Stimulated activated CD8-positive, alpha-beta memory T cell treated with anti-CD3 and anti-CD28 coated beads, Interleukin-2, amount 100 ng/mL, for 48 hours (primary cell): ENCODE results near the gene SLC34A1.
A peak's percentile ranks its signal among the peaks of the same experiment; 100 is the strongest.

Experiments used
- DNase-seq, 2 donors: peaks; one replicate each; pipeline ENCODE4 v3.0.0-alpha.2; 2020; ENCODE audit warnings: low read depth in 2 of 2

SLC34A1 gene

DNA sequence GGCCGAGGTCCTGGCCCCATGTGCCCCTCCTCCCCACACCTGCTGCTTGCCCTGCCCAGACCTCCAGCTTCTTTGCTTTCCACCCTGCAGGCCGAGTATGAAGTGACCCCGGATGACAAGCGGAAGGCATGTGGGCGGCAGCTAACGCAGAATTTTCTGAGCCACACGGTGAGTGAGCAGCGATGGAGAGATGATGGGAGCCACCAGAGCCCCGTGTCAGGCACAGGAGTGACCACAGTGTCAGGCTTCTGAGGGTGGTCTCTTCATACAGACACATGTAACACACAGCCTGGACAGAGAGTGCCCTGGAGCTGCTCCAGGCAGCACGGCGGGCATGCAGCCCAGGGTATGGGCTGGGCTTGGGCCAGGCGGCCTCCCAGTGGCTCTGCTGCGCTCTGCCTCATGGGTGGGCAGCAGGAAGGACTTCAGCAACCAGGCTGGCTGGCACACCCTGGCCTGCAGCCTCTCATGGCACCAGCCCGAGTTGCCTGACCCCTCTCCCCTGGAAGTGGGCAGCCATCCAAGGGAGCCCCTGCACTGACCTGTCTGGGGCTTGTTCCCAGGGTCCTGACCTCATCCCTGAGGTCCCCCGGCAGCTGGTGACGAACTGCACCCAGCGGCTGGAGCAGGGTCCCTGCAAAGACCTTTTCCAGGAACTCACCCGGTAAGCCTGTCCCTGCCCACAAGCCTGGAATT is 48.1 kb downstream of the SLC34A1 start:
- peak in 1 of 2 donors; percentile 60 for DNase-seq

DNA sequence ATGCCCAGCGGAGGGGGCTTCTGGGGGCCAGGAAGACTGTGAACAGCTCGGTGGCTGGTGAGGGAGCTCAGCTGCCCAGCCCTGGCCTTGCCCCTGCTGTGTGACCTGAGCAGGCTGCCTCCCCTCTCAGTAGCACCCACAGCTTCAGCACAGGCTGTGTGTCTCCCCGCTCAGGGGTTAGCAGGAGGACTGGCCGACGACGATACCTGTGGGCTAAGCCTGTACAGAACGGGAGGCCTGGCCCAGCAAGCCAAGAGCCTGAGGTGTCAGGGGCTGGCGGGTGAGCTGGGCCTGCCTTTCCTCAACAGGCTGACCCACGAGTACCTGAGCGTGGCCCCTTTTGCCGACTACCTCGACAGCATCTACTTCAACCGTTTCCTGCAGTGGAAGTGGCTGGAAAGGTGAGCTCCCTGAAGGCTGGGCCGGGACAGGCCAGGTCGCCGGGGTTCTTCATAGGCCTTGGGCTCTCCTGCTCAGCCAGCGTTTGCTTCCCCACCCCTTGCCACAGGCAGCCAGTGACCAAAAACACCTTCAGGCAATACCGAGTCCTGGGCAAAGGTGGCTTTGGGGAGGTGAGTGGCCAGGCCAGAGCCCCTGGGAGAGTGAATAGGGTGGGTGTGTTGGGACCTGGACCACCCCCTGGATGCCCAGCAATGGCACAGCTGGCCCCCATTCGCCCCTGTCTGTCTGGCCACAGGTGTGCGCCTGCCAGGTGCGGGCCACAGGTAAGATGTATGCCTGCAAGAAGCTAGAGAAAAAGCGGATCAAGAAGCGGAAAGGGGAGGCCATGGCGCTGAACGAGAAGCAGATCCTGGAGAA is 48.8 kb downstream of the SLC34A1 start:
- no peak for DNase-seq

DNA sequence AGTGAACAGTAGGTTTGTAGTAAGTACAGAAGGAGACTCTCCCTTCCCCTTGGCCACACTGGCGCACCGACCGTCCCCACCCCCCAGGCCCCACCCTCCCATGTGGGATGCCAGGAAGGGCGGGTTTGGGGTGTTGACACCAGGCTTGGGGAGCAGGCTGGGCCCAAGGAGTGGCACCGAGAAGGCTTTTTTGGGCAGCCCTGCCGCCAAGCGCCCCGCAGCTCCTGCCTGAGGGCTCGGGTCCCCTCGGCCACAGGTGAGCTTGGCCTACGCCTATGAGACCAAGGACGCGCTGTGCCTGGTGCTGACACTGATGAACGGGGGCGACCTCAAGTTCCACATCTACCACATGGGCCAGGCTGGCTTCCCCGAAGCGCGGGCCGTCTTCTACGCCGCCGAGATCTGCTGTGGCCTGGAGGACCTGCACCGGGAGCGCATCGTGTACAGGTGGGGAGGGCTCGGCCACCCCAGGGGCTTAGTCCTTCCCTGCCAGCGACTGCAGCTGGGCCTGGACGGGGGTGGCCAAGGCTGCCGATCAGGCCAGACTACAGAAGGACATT is 49.5 kb downstream of the SLC34A1 start:
- DNase-seq = no peak

DNA sequence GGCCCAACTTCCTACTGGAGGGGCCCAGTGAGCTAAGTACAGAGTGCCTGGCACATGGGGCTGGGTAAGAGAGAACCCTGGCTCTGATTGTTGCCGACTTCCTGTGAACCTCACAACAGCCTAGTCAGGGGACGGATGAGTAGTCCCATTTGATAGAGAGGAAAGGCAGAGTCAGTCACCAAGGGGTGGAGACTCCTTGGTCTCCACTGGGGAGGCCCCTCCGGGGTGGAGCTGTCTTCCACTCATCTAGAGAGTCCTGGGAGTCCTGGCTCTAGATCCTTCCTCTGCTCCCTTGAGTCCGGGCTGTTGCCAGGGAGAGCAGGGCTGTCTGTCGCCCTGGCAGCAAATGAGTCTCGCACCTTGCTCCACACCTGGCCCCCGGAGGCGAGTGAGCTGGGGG is 50.2 kb downstream of the SLC34A1 start:
- peak in 1 of 2 donors; percentile 53 for DNase-seq

DNA sequence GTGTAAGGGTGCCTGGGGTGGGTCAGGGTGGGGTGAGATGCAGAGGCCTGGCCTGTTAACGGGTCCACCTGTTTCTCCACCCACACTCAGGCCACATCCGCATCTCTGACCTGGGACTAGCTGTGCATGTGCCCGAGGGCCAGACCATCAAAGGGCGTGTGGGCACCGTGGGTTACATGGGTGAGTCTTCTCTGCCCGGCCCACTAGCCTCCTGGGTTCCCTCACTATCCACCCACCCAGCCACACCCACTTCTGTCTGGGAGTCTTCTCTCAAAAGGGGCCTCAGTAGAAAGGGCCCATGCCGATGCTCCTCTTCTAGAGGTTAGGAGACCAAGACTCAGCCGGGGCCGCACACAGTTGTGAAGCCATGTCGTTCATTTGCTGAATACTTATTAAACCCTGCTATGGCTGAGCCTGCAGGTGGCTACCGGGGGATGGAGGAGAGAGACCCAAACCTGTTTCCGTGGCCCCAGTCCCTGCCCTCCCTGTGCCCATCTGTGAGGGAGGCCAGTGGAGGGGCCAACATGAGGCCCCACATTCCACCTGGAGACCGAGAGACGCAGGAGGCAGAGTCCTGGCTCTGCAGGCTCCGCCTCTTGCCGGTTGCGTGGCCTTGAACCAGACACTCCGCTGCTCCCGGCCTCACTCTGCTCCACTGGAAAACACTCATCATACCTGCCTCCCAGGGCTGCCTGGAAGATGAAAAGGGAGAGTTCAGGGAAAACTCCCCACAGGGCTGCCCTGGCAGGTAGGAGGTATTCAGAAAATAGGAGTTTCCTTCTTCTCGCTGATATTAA is 50.9 kb downstream of the SLC34A1 start:
- DNase-seq = no peak

DNA sequence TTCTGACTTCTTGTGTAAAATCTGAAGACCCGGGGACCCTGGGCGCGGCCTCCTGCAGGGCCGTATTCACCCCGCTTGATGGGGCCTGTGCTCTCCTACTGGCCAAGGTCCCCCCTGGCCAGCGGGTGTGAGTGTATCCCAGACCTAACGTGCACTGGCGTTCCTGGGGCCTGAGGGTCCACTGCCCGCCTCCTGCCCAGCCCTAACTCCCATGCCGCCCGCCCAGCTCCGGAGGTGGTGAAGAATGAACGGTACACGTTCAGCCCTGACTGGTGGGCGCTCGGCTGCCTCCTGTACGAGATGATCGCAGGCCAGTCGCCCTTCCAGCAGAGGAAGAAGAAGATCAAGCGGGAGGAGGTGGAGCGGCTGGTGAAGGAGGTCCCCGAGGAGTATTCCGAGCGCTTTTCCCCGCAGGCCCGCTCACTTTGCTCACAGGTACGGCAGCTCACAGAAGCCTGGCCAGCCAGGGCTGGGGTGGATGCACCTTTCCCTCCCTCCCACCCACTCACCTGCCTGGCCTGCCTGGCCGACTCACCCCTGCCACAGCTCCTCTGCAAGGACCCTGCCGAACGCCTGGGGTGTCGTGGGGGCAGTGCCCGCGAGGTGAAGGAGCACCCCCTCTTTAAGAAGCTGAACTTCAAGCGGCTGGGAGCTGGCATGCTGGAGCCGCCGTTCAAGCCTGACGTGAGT is 51.8 kb downstream of the SLC34A1 start:
- DNase-seq = no peak

DNA sequence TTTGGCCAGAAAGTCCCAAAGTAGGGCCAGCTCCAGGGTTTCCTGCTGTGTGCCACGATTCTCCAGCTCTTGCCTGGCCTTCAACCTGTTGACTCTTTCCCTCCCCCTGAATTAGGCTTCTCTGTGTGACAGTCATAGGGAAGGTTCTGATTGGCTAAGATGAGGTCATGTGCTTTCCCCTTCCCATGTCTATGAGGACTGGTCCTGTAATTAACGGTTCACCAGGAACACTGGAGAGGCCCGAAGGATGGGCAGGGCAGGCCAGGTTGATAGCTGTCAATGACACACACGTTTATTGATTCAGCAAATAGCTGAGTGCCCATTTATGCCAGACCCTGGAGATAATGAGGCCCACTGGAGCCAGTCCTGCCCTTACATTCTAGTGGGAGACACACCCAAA is 53.4 kb downstream of the SLC34A1 start:
- no peak for DNase-seq

DNA sequence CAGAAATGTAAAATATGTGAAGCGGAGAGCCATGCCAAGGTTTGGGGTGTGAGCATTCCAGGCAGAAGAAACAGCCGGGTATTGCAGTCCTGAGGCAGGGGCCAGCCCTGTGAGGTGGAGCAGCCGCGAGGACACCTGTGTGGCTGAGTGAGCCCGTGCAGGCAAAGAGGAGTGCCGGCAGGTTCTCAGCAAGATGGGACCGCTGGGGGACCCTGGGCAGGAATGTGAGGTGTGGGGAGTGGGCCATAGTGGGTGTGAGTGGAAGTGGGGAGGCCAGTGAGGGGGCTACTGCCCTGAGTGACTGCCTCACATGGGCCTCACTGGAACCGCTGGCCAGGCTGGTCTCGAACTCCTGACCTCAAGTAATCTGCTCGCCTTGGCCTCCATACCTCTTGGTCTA is 54.2 kb downstream of the SLC34A1 start:
- no peak for DNase-seq

DNA sequence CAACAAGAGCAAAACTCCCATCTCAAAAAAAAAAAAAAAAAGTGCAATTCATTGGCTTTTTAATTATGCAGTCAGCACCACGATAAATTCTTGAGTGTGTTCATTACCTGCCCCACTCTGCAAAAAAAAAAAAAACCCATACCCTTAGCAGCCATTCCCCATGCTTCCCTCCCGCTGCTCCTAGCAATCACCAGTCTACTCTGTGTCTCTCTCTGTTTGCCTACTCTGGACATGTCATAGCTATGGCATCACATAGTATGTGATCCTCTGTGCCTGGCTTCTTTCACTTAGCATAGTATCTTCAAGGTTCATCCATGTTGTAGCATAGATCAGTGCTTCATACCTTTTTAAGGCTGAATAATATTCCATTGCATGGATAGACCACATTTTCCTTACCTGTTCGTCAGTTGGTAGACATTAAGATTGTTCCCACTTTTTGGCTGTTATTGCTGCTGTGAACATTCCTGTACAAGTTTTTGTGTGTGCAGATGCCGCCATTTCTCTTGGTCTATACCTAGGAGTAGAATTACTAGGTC is 55.4 kb downstream of the SLC34A1 start:
- DNase-seq = no peak

DNA sequence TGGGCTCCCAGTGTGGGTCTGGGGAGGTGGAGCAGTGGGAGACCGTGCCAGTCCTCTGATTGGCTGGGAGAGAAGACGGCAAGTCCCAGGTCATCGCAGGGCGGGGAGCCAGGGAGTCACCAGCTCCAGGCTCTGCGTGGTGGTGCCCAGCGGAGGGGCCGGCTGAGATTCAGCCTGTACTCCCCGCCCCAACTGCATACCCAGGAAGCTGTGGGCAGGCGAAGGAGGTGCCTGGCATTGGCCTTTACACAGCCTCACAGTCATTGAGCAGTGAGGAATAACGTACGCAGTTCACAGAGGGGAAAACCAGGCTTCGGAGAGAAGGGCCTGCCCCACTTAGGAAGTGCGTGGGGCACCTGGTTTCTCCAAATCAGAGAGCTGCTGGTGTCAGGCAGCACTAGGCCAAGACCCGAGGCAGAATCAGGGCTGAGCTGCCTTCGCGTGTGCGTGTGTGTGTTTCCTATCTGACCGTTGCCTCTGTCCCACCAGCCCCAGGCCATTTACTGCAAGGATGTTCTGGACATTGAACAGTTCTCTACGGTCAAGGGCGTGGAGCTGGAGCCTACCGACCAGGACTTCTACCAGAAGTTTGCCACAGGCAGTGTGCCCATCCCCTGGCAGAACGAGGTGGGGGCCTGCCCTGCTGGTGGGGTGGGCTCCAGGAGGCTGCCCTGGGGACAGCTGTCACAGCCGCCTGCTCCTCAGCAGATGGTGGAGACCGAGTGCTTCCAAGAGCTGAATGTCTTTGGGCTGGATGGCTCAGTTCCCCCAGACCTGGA is 56.2 kb downstream of the SLC34A1 start:
- no peak for DNase-seq

DNA sequence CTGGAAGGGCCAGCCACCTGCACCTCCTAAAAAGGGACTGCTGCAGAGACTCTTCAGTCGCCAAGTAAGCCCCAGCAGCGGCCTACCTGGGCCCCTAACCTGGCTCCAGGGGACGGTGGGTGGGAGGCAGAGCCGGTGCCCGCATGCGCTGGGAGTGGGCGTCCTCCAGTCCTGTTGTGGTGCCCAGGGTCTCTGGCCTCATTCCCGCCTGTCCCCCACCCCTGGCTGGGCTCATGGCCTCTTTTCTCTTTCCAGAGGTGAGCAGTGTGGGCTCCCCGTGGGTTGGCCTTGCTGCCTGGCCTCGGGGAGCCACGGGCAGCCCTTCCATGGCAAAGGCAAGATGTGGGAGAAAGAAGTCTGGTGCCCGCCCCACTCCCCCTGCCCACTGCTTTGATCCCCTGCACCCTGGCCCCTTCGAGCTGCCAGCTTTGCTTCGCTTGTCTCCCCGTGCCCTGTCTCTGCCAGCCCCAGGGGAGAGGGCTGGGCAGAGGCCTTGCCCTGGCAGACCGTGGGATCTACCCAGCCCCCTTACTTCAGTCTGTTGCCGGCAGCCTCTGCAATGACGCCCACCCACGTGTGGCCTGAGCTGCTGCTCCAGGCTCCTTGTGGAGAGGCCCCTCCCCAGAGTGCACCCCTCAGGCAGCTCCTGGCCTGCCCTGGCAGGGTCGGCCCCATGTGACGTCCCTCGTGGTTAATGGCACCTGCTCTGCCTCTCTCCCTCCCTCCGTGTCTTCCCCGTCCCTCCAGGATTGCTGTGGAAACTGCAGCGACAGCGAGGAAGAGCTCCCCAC is 57.0 kb downstream of the SLC34A1 start:
- no peak for DNase-seq

DNA sequence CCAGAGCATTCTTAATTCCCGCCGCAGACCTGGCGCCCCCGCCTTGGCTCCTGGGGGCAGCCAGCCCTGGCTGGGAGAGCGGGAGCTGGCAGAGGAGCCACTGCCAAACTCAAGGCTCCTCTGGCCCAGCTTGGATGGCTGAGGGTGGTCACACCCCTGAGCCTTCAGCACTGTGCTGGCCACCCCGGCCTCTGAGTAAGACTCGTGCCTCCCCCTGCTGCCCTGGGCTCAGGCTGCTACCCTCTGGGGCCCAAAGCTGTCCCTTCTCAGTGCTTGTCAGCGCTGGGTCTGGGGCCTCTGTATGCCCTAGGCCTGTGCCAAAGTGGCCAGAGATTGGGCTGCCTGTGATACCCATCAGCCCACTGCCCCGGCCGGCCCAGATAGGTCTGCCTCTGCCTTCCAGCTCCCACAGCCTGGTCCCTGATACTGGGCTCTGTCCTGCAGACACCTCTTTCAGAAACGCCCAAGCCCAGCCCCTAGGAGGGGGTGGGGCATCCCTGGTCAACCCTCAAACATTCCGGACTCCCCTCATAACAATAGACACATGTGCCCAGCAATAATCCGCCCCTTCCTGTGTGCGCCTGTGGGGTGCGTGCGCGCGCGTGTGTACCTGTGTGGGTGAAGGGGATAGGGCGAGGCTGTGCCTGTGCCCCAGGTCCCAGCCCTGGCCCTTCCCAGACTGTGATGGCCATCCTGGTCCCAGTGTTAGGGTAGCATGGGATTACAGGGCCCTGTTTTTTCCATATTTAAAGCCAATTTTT is 58.0 kb downstream of the SLC34A1 start:
- no peak for DNase-seq

DNA sequence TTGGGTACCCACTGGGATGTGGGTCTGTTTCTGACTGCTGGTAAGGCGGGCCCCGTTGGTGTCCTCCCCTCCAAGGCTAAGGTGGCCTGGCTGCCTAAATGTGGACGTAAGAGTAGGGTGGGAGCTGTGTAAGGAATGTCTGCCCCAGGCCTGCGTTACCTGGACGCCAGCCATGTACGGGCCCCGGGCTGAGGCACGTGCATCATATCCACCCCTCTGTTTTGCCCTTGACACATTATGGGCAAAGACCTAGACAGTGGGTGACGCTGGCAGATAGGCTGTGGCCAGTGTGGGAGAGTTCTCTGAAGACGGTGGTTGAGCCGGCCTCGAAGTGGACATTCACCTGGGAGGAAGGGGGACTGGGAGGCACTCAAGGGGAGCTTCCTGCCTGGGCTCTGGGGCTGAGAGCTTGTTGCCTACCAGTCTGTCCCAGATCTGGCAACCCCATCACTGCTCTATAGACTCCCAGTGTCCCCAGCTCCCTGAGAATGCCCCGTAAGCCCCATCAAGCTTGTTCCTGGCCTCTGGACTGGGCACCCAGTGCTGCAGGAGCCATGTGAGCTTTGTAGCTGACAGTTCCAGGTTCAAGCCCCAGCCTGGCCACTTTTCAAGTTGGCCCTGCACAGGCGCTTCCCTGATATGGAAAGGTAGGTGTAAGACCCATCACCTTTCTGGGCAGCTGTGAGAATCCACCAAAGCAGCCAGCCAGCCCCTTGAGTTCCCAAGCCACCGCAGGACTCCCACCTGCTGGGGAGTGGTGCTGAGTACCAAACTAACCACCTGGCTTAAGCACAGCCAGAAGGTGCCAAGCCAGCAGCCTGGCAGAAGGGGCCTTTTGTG is 59.1 kb downstream of the SLC34A1 start:
- DNase-seq = no peak

DNA sequence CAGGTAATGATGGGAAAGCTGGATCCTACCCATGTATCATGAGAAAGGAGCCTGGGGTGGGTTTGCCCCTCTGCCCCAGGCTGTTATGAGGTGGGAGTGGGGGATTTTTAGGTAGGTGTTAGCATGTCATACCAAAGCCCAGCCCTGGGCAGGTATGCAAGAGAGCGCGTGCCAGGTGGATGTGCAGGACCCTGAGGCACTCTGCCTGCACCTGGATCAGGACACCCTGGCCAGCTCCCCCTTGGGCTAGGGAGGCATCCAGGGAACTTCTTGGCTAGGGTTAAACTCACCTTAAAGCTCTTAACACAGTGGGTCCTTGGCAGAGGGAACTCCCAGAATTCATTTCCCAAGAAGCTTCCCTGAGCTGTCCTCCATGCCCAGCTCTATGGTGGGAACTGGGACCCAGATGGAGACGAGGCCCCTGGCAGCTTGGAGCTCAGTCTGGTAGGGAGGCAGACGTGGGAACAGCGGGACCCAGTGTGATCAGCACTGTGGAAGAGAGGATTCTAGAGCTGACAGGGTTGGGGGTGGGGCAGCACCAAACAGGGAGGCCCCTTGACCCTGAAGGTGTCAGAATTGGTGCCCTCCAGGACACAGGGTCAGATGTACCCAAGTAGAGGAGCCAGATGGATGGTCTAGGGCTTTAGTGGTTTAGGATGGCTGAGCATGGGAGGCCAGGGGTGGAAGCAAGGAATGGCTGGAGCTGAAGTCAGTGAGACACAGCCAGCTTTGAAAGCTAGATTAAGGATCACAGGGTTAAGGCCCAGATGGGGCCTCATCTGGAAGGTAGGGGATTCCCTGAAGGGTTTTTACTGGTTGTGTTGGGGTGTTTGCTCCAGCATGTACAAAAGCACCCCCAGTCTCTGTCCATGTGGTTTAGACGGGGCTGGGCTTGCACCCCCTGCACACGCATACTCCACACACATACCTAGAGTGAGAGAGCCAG is 60.1 kb downstream of the SLC34A1 start:
- no peak for DNase-seq

DNA sequence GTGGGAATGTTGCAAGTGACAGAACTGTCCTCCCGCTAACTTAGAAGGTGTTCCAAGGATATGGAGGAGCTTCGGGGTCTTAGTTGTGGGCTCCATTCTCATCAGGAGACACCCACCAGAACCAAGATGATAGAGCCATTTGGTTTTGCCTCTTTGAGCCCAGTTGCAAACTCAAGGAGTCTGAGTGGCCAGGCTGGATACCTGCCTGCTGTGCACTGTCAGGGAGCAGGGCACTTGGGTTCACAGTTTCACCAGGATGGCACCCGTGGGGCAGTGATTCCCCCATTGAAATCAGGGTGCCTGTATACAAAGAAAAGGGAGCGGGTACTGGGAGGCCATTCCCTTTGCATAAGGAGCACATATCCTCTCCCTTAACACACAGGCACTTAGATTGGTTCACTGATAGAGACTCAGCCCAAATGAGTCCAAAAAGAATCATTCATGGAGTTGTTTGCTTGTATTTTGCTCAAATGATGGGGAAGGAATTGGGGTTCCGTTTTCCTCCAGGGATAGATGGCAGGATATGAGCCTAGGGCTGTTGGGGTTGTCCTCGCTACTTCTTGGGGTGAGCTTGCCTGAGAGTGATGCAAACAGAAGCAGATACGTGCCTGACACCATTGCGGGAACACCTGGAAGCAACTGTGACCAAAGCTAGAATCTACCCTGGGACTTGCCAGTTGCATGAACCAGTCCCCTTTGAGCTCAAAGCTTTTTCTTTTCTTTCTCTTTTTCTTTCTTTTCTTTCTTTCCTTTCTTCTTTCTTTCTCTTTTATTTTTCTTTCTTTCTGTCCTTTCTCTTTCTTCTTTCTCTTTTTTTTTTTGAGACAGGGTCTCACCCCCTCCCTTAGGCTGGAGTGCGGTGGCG is 61.0 kb downstream of the SLC34A1 start:
- DNase-seq = no peak

DNA sequence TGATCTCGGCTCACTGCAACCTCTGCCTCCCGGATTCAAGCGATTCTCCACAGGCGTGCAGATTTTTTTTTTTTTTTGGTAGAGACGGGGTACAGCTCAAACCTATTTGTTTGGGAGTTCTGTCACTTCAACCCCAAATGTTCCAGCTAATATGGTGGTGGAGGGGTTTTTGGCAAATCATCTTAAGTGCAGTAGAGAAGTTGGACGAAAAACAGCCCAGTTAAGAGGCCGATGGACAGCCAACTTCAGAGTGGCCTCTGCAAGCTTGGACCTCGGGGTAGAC is 61.6 kb downstream of the SLC34A1 start:
- DNase-seq = no peak
